CD4-positive, alpha-beta T cell treated with Interleukin-6 at 100 ng/mL for 8 hours (primary cell): ENCODE measurements around the gene RNPC3.

ENCODE experiments used
- DNase-seq: peaks from one replicate; pipeline ENCODE4 v3.0.0-alpha.2; 2020; ENCODE audit warnings: mixed read lengths, low spot score

Gene RNPC3

GRCh38 chr1:103525607-103526507 is at the start of gene RNPC3:
RNPC3 (plus strand) TSS chr1:103525699; CDS start chr1:103526071, 372 bp downstream.
- DNase-seq: peak; percentile 82

GRCh38 chr1:103477101-103477500 is 48.4 kb upstream of the RNPC3 start:
- no peak for DNase-seq

GRCh38 chr1:103489935-103490334 is 35.6 kb upstream of the RNPC3 start:
- DNase-seq: no peak

GRCh38 chr1:103492003-103492625 is 33.4 kb upstream of the RNPC3 start:
- DNase-seq: no peak

- no peak for DNase-seq
Observed at GRCh38 chr1:103496014-103496635, 29.4 kb upstream of the RNPC3 start.

- no peak for DNase-seq
Observed at GRCh38 chr1:103497404-103497803, 28.1 kb upstream of the RNPC3 start.

- DNase-seq: no peak
Observed at GRCh38 chr1:103509250-103509649, 16.2 kb upstream of the RNPC3 start.

GRCh38 chr1:103513711-103514110 is 11.8 kb upstream of the RNPC3 start:
- DNase-seq: no peak

GRCh38 chr1:103514920-103515503 is 10.5 kb upstream of the RNPC3 start:
- DNase-seq: peak; percentile 43

GRCh38 chr1:103516283-103516682 is 9.2 kb upstream of the RNPC3 start:
- no peak for DNase-seq

GRCh38 chr1:103516693-103517092 is 8.8 kb upstream of the RNPC3 start:
- no peak for DNase-seq

GRCh38 chr1:103517380-103518047 is 8.0 kb upstream of the RNPC3 start:
- no peak for DNase-seq

- no peak for DNase-seq
Observed at GRCh38 chr1:103520822-103521221, 4.7 kb upstream of the RNPC3 start.

- DNase-seq: no peak
Observed at GRCh38 chr1:103523346-103523745, 2.2 kb upstream of the RNPC3 start.

- peak; percentile 8 for DNase-seq
Observed at GRCh38 chr1:103525114-103525606, 339 bp upstream of the RNPC3 start.

- DNase-seq: no peak
Observed at GRCh38 chr1:103527331-103527730, 1.8 kb downstream of the RNPC3 start.

GRCh38 chr1:103529746-103530145 is 4.2 kb downstream of the RNPC3 start:
- no peak for DNase-seq

- no peak for DNase-seq
Observed at GRCh38 chr1:103538226-103538625, 12.7 kb downstream of the RNPC3 start.

- no peak for DNase-seq
Observed at GRCh38 chr1:103541431-103541830, 15.9 kb downstream of the RNPC3 start.

GRCh38 chr1:103546496-103546895 is 21.0 kb downstream of the RNPC3 start:
- no peak for DNase-seq

GRCh38 chr1:103547840-103548239 is 22.3 kb downstream of the RNPC3 start:
- no peak for DNase-seq

- no peak for DNase-seq
Observed at GRCh38 chr1:103560427-103560826, 34.9 kb downstream of the RNPC3 start.
